GM12875 (cell line): Measurements from ENCODE around the gene ASMT.
A peak's percentile ranks its signal among the peaks of the same experiment; 100 is the strongest.

Source experiments
- H3K4me3 ChIP-seq: one replicate; pipeline ENCODE4 v1.5.1; 2011; ENCODE audit warnings: low read depth, low read length, control low read depth
- TF ChIP-seq, protein P1 (sequence below): IDR thresholded peaks from 2 replicates; pipeline ENCODE4 v1.5.1; 2011; ENCODE audit warnings: low read depth, mild to moderate bottlenecking, control low read depth, inconsistent platforms, low read length, moderate library complexity, borderline replicate concordance; ENCODE audit not compliant: insufficient read depth

The ASMT gene

DNA sequence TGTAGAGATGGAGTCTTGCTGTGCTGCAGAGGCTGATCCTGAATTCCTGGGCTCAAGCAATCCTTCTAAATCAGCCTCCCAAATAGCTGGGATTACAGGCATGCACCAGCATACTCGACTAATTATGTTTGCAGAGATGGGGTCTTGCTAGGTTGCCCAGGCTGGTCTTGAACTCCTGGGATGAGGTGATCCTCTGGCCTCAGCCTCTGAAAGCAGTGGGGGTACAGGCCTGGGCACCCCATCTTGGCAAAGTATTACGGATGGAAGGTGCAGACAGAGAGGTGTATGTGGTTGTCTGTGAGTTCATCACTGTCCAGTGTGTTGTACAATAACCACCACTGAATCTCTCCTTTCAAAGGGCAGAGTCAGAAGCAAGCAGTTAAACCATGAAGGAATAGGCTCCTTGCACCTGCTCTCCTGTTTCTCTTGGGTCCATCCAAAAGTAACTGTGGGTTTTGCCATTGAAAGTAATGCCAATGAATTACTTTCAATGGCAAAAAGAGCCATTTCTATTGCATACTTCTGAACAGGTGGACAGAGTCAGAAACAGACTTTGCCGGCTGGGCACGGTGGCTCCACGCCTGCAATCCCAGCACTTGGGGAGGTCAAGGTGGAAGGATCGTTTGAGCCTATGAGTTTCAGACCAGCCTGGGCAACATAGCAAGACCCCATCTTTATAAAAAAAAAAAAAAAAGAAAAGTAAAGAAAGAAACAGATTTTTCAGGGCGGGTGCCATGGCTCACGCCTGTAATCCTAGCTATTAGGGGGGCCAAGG is 30.4 kb upstream of the ASMT start:
- TF ChIP-seq, protein P1, sequence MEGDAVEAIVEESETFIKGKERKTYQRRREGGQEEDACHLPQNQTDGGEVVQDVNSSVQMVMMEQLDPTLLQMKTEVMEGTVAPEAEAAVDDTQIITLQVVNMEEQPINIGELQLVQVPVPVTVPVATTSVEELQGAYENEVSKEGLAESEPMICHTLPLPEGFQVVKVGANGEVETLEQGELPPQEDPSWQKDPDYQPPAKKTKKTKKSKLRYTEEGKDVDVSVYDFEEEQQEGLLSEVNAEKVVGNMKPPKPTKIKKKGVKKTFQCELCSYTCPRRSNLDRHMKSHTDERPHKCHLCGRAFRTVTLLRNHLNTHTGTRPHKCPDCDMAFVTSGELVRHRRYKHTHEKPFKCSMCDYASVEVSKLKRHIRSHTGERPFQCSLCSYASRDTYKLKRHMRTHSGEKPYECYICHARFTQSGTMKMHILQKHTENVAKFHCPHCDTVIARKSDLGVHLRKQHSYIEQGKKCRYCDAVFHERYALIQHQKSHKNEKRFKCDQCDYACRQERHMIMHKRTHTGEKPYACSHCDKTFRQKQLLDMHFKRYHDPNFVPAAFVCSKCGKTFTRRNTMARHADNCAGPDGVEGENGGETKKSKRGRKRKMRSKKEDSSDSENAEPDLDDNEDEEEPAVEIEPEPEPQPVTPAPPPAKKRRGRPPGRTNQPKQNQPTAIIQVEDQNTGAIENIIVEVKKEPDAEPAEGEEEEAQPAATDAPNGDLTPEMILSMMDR, result no peak
- H3K4me3 ChIP-seq, result no peak overlapping the region

DNA sequence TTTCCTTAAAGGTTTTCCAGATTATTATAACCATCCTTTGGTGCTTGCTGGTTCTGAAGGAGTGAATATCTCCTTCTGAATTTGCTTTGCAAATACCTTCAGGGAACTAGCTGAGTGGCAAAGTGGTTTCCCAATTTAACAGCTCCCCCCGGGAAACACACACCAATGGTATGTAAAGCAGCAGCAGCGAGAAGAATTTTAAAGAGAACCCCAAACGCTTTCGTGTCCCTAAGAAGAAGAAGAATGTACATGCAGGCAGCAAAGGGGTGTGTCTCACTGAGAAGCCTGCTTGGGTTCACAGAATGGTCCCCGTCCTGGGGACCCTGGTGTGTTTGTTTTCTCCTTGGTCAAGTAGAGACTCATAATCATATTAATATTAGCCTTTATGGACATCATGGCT is 27.7 kb upstream of the ASMT start:
- TF ChIP-seq, protein P1, result no peak
- H3K4me3 ChIP-seq, result no peak overlapping the region

DNA sequence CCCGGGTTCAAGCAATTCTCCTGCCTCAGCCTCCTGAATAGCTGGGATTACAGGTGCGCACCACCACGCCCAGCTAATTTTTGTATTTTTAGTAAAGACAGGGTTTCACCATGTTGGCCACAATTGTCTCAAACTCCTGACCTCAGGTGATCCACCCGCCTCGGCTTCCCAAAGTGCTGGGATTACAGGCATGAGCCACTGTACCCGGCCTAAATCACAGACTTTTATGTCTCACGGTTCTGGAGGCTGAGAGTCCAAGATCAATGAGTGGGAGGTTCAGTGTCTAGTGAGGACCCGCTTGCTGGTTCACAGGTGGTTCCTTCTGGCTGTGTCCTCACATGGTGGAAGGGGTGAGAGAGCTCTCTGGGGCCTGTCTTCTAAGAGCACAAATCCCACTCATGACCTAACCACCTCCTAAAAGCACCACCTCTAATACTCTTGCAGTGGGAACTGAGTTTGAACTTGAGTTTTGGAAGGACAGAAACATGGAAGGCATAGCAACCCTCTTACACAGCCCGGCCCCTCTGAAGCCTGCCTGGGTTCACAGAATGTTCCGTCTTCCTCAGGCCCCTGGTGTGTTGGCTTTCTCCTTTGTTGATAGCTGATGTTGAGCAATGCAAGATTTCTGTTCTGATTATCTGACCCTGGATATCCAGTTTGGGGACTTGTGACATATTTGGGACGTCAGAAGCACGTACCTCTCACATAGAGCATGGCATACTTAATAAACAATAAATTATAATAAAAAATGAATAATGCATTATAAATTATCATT is 25.3 kb upstream of the ASMT start:
- H3K4me3 ChIP-seq, result no peak overlapping the region
- TF ChIP-seq, protein P1, result no peak

DNA sequence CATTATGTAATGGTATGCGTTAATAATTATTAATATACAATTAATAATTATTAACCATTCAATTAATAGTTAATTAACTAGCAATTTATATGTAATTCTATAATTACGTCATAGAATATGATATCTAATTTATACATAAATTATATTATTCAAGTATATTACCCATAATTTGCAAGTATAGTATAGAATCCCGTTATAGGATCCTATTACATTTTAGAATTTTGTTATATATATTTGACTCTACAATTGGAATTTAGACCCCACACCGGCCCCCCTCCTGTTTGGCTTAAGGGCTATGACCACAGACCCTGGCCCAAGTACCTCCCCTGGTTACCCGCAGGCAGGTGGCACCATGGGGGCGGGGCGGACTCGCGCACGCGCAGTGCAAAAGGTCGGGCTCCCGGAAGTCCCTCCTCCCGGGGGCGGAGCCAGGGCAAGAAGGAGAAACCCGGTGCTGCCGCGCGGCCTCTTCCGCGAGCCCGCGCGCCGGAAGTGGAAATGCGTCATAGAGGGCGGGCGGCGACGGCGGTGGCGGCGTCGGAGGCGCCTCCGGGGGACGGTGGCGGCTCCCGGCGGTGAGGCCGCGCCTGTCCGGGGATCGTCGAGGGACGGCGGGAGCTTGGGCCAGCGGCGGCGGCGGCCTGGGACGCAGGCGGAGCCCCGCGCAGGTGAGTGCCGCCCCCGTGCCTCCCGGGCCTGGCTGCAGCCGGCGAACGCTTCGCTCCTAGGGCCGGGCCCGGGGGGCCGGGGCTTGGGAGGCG is 23.6 kb upstream of the ASMT start, which contains the start of gene AKAP17A:
TSS of gene AKAP17A (plus strand) at position 503 of the 761 bp plus-strand sequence. CDS start 1,859 bp downstream, outside the sequence.
- H3K4me3 ChIP-seq, result peak within 1 kb of the TSS; percentile 92
- TF ChIP-seq, protein P1, result no peak

DNA sequence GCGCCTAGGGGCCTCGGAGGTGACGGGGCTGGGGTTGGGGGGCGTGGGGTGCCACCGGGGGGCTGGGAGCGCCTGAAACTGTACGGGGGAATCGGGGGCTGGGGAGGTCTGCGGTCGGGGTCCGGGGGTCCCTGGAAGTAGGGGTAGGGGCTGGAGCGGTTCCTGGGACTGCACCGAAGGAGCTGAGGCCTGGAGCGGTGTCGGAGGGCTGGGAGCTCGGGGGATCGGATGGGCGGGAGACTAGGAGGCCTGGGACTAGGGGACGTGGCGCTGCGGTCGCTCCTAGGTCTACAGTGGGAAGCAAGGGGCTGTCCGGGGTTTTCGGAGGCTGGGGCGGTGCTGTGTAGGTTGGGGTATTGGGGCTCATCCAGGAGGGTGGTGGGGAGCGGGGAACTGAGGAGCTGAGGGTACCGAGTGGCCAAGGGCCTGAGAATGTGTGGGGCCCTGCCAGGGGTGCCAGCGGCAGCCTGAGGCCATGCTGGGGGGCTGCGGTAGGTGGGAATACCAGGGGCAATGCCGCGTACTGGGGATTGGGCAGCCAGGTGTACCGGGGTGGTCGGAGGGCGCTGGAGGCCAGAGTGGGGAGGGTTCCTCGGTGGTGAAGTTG is 22.9 kb upstream of the ASMT start:
- TF ChIP-seq, protein P1, result no peak
- H3K4me3 ChIP-seq, result peak overlapping the region; percentile 92

DNA sequence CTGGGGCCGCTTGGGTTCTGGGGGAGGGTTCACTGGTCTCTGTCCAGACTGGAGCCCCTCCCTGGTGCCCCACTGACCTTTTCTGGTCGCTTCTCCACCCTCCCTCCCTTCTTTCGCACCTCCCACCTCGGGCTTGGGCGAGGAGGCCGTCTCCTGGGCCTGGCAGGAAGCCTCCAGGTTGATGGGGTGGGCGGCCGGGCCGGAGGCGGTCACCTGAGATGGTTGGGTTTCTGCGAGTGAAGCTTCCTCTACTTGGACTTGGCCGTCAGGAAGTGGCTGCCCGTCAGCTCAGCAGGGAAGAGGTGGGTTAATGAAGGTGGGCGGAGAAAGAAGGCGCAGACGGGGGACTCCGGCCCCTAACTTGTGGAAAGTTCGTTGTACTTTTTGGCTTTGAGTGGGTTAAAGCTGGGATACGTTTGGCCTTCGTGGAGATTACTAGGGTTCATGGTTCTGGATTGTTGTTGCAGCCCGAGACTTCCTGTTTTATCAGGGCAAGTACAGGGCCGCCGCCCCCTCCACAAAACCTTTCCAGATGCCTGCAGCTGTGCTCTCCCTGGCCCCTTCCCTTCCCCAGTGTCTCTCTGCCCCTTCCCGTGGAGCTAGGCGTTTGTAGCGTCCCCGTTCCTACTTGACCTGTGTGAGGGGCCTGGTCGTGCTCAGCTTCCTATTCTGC is 22.3 kb upstream of the ASMT start:
- H3K4me3 ChIP-seq, result peak overlapping the region; percentile 92
- TF ChIP-seq, protein P1, result no peak
